ENCODE measurements around the gene USP15.
"Not testable (repeated sequence)": the region's sequence is repeated elsewhere in the genome, so short reads cannot be mapped to it uniquely, and the experiment has no call there.

USP15 gene

GRCh38 chr12:62328296-62328921 is 68.2 kb downstream of the USP15 start:
- DNase-seq (ENCODE audit: low read depth) = no peak

- no peak for DNase-seq (ENCODE audit: low read depth)
Measured at GRCh38 chr12:62331306-62331705, 71.1 kb downstream of the USP15 start.

GRCh38 chr12:62332598-62332997 is 72.4 kb downstream of the USP15 start:
- DNase-seq (ENCODE audit: low read depth) = no peak

- no peak for DNase-seq (ENCODE audit: low read depth)
Measured at GRCh38 chr12:62335057-62335456, 74.9 kb downstream of the USP15 start.

GRCh38 chr12:62335796-62336195 is 75.6 kb downstream of the USP15 start:
- DNase-seq (ENCODE audit: low read depth) = no peak

- DNase-seq (ENCODE audit: low read depth) = not testable (repeated sequence)
Measured at GRCh38 chr12:62337643-62338042, 77.4 kb downstream of the USP15 start.

GRCh38 chr12:62342614-62343303 is 82.6 kb downstream of the USP15 start:
- DNase-seq (ENCODE audit: low read depth) = not testable (repeated sequence)

- DNase-seq (ENCODE audit: low read depth) = not testable (repeated sequence)
Measured at GRCh38 chr12:62343304-62344120, 83.3 kb downstream of the USP15 start.

GRCh38 chr12:62344731-62345556 is 84.7 kb downstream of the USP15 start:
- not testable (repeated sequence) for DNase-seq (ENCODE audit: low read depth)

GRCh38 chr12:62345667-62346066 is 85.5 kb downstream of the USP15 start:
- no peak for DNase-seq (ENCODE audit: low read depth)

GRCh38 chr12:62346817-62347216 is 86.6 kb downstream of the USP15 start:
- DNase-seq (ENCODE audit: low read depth) = no peak

GRCh38 chr12:62347922-62348650 is 87.9 kb downstream of the USP15 start:
- no peak for DNase-seq (ENCODE audit: low read depth)

GRCh38 chr12:62350554-62350953 is 90.3 kb downstream of the USP15 start:
- DNase-seq (ENCODE audit: low read depth) = no peak

- no peak for DNase-seq (ENCODE audit: low read depth)
Measured at GRCh38 chr12:62351326-62351725, 91.1 kb downstream of the USP15 start.

GRCh38 chr12:62361048-62361447 is 100.8 kb downstream of the USP15 start:
- DNase-seq (ENCODE audit: low read depth) = no peak

- no peak for DNase-seq (ENCODE audit: low read depth)
Measured at GRCh38 chr12:62363506-62363905, 103.3 kb downstream of the USP15 start.

GRCh38 chr12:62364697-62365096 is 104.5 kb downstream of the USP15 start:
- not testable (repeated sequence) for DNase-seq (ENCODE audit: low read depth)

- not testable (repeated sequence) for DNase-seq (ENCODE audit: low read depth)
Measured at GRCh38 chr12:62365846-62366245, 105.6 kb downstream of the USP15 start.

- not testable (repeated sequence) for DNase-seq (ENCODE audit: low read depth)
Measured at GRCh38 chr12:62368430-62369223, 108.4 kb downstream of the USP15 start.

- DNase-seq (ENCODE audit: low read depth) = no peak
Measured at GRCh38 chr12:62370189-62370588, 110.0 kb downstream of the USP15 start.

Measured in stimulated activated CD4-positive, alpha-beta T cell treated with anti-CD3 and anti-CD28 coated beads, Interleukin-2, amount 100 ng/mL, for 4 hours (primary cell).